Activated CD4-positive, alpha-beta T cell treated with anti-CD3 and anti-CD28 coated beads for 36 hours (primary cell): Measurements from ENCODE around the gene SASH3. TPM values are rescaled to one million over a fixed set of nuclear protein-coding genes. Genes with fewer than 3 reads are reported as not detected.

Source experiments
- ATAC-seq: fragments of 200-7000 bp; cut with Tn5 transposase; one replicate; pipeline ENCODE4 v1.10.0; 2021; ENCODE audit warnings: mild to moderate bottlenecking, moderate library complexity
- CTCF ChIA-PET: fragments of 350-600 bp; sonication (Branson Sonifier 250); formaldehyde crosslinking; loops from one replicate; lab custom pipeline; 2021; ENCODE audit warnings: antibody characterized with exemption; lab: Charles Lee
- POLR2A ChIA-PET: fragments of 350-600 bp; sonication (Branson Sonifier 250); formaldehyde crosslinking; loops from one replicate; lab custom pipeline; 2021; ENCODE audit warnings: antibody characterized with exemption, inconsistent platforms; lab: Charles Lee
- DNase-seq: peaks from one replicate; pipeline ENCODE4 v3.0.0-alpha.2; 2020
- H3K27ac Mint-ChIP-seq: one replicate; pipeline ENCODE4 v1.8.0; 2021; ENCODE audit warnings: mixed read lengths
- H3K27me3 Mint-ChIP-seq: one replicate; pipeline ENCODE4 v1.8.0; 2021; ENCODE audit warnings: mixed read lengths
- H3K36me3 Mint-ChIP-seq: one replicate; pipeline ENCODE4 v1.8.0; 2021; ENCODE audit warnings: low read depth, mixed read lengths
- H3K4me1 Mint-ChIP-seq: one replicate; pipeline ENCODE4 v1.8.0; 2021; ENCODE audit warnings: mixed read lengths
- H3K4me3 Mint-ChIP-seq: one replicate; pipeline ENCODE4 v1.8.0; 2021; ENCODE audit warnings: mild to moderate bottlenecking, moderate library complexity, mixed read lengths
- H3K9me3 Mint-ChIP-seq: one replicate; pipeline ENCODE4 v1.8.0; 2021; ENCODE audit warnings: low read depth, mixed read lengths
- intact Hi-C, 2 experiments: fragments of 100-400 bp; cut with DNase I in 1 of 2; cut with micrococcal nuclease in 1 of 2; formaldehyde crosslinking; loops; one replicate each; pipeline versions ENCODE4 v1.14.2 to v1.15.1; 2022 to 2024; cut with DNase I, micrococcal nuclease
- total RNA-seq, 2 experiments: library from RNA; stranded (reverse); gene quantifications; one replicate each; pipeline ENCODE4 v1.2.3, GENCODE V29; 2021

Gene SASH3
- total RNA-seq, 2 experiments from 2014 or later, result 118 to 126 TPM

- Mint-ChIP-seq H3K27ac (no peak overlapping the region), H3K27me3 (no peaks in the 10 kb centered on the region), H3K36me3 (no peaks in the 10 kb centered on the region), H3K4me3 (no peak overlapping the region), H3K9me3 (no peaks in the 10 kb centered on the region), H3K4me1 (peaks cover 25% of the 10 kb centered on the region)
- DNase-seq, result no peak
- ChIA-PET CTCF (interaction anchor here (0.5 to 1.8 kb wide), 3 partner anchors 10 to 17 kb away, joined by 3 to 4 read pairs (median 3); no protein-coding TSS in a partner anchor), POLR2A (no interaction called here)
- no peak for ATAC-seq
- intact Hi-C loops, result no loop called here
These were observed 35.9 kb upstream of the SASH3 start for GRCh38 chrX:129743821-129744220.

GRCh38 chrX:129744861-129745321 is 34.9 kb upstream of the SASH3 start:
- Mint-ChIP-seq H3K9me3 (no peaks in the 10 kb centered on the region), H3K27me3 (no peaks in the 10 kb centered on the region), H3K36me3 (no peaks in the 10 kb centered on the region), H3K4me1 (peaks cover 25% of the 10 kb centered on the region), H3K27ac (no peak overlapping the region), H3K4me3 (no peak overlapping the region)
- intact Hi-C loops, result no loop called here
- CTCF ChIA-PET, result interaction anchor here (0.6 to 1.8 kb wide), 4 partner anchors 9 to 106 kb away, joined by 3 to 4 read pairs (median 3); partner anchors contain the start of gene ZDHHC9
- POLR2A ChIA-PET, result no interaction called here
- peak; percentile 64 for ATAC-seq
- DNase-seq, result peak; percentile 18

GRCh38 chrX:129746557-129747470 is 32.9 kb upstream of the SASH3 start:
- Mint-ChIP-seq H3K9me3 (no peaks in the 10 kb centered on the region), H3K27me3 (no peaks in the 10 kb centered on the region), H3K4me3 (no peak overlapping the region), H3K36me3 (no peaks in the 10 kb centered on the region), H3K4me1 (peaks cover 25% of the 10 kb centered on the region), H3K27ac (no peak overlapping the region)
- no peak for DNase-seq
- no peak for ATAC-seq
- POLR2A ChIA-PET, result interaction anchor here (0.6 kb wide), 1 partner anchor 47 kb away, joined by 5 read pairs; no protein-coding TSS in a partner anchor
- CTCF ChIA-PET, result interaction anchor here (0.8 kb wide), 1 partner anchor 77 kb away, joined by 3 read pairs; no protein-coding TSS in a partner anchor
- intact Hi-C loops, result no loop called here

- no peak overlapping the region for H3K27ac Mint-ChIP-seq
- peaks cover 22% of the 10 kb centered on the region for H3K4me1 Mint-ChIP-seq
- ChIA-PET POLR2A (interaction anchor here (0.6 kb wide), 1 partner anchor 47 kb away, joined by 5 read pairs; no protein-coding TSS in a partner anchor), CTCF (no interaction called here)
- intact Hi-C loops, result no loop called here
- H3K9me3 Mint-ChIP-seq, result no peaks in the 10 kb centered on the region
- ATAC-seq (no peak), DNase-seq (no peak)
- H3K27me3 Mint-ChIP-seq, result no peaks in the 10 kb centered on the region
- no peaks in the 10 kb centered on the region for H3K36me3 Mint-ChIP-seq
- H3K4me3 Mint-ChIP-seq, result no peak overlapping the region
These were observed 32.2 kb upstream of the SASH3 start for GRCh38 chrX:129747533-129747932.

- CTCF ChIA-PET, result no interaction called here
- Mint-ChIP-seq H3K9me3 (no peaks in the 10 kb centered on the region), H3K27me3 (no peaks in the 10 kb centered on the region), H3K27ac (no peak overlapping the region), H3K36me3 (no peaks in the 10 kb centered on the region), H3K4me3 (no peak overlapping the region), H3K4me1 (peaks cover 20% of the 10 kb centered on the region)
- DNase-seq, result no peak
- ATAC-seq, result no peak
- POLR2A ChIA-PET, result no interaction called here
- intact Hi-C loops, result no loop called here
These were observed 31.4 kb upstream of the SASH3 start for GRCh38 chrX:129748305-129748704.

- Mint-ChIP-seq H3K27ac (no peak overlapping the region), H3K9me3 (no peaks in the 10 kb centered on the region), H3K4me1 (peaks cover 16% of the 10 kb centered on the region), H3K4me3 (no peak overlapping the region), H3K27me3 (no peaks in the 10 kb centered on the region), H3K36me3 (no peaks in the 10 kb centered on the region)
- intact Hi-C loops, result no loop called here
- DNase-seq (no peak), ATAC-seq (no peak)
- ChIA-PET CTCF (no interaction called here), POLR2A (no interaction called here)
These were observed 30.7 kb upstream of the SASH3 start for GRCh38 chrX:129749069-129749468.

GRCh38 chrX:129750971-129751370 is 28.8 kb upstream of the SASH3 start:
- no peaks in the 10 kb centered on the region for H3K9me3 Mint-ChIP-seq
- CTCF ChIA-PET, result no interaction called here
- no peaks in the 10 kb centered on the region for H3K27me3 Mint-ChIP-seq

GRCh38 chrX:129754056-129755024 is 25.4 kb upstream of the SASH3 start:
- no peaks in the 10 kb centered on the region for H3K9me3 Mint-ChIP-seq
- no peaks in the 10 kb centered on the region for H3K27me3 Mint-ChIP-seq
- no peak for ATAC-seq
- peak; percentile 36 for DNase-seq
- ChIA-PET POLR2A (no interaction called here), CTCF (interaction anchor here (0.6 to 1.7 kb wide), 10 partner anchors 10 to 170 kb away, joined by 3 to 5 read pairs (median 3); no protein-coding TSS in a partner anchor)
- peaks cover 45% of the 10 kb centered on the region for H3K4me1 Mint-ChIP-seq
- H3K4me3 Mint-ChIP-seq, result no peak overlapping the region
- peak overlapping the region; percentile 65 for H3K27ac Mint-ChIP-seq
- intact Hi-C loops, result loop anchor here in 1 of 2 experiments (1.0 to 5.0 kb wide), 2 partner anchors 88 to 117 kb away; partner anchors contain the start of gene ZDHHC9
- H3K36me3 Mint-ChIP-seq, result no peaks in the 10 kb centered on the region

More at GRCh38 chrX:129750971-129751370, 28.8 kb upstream of the SASH3 start:
- ATAC-seq (no peak), DNase-seq (no peak)
- Mint-ChIP-seq H3K36me3 (no peaks in the 10 kb centered on the region), H3K4me1 (peaks cover 15% of the 10 kb centered on the region), H3K27ac (no peak overlapping the region), H3K4me3 (no peak overlapping the region)
- intact Hi-C loops, result no loop called here
- POLR2A ChIA-PET, result interaction anchor here (0.6 kb wide), 1 partner anchor 11 kb away, joined by 3 read pairs; no protein-coding TSS in a partner anchor

GRCh38 chrX:129755779-129756650 is 23.7 kb upstream of the SASH3 start:
- CTCF ChIA-PET, result interaction anchor here (0.7 to 5.5 kb wide), 12 partner anchors 12 to 152 kb away, joined by 3 to 20 read pairs (median 4); no protein-coding TSS in a partner anchor
- peaks cover 60% of the 10 kb centered on the region for H3K4me1 Mint-ChIP-seq
- peak overlapping the region; percentile 76 for H3K27ac Mint-ChIP-seq
- POLR2A ChIA-PET, result interaction anchor here (1.2 to 1.9 kb wide), 2 partner anchors 24 to 27 kb away, joined by 4 to 5 read pairs; partner anchors contain the start of gene SASH3
- intact Hi-C loops, result loop anchor here (1.0 to 5.0 kb wide), 2 partner anchors 67 to 86 kb away; partner anchors contain the start of gene ZDHHC9 (in 1 of the 2)
- ATAC-seq (peak; percentile 45), DNase-seq (peak; percentile 51)
- peak overlapping the region; percentile 40 for H3K4me3 Mint-ChIP-seq
- H3K36me3 Mint-ChIP-seq, result no peaks in the 10 kb centered on the region
- H3K27me3 Mint-ChIP-seq, result no peaks in the 10 kb centered on the region
- no peaks in the 10 kb centered on the region for H3K9me3 Mint-ChIP-seq
